Measurements from ENCODE around the gene GTF2A1.

DNA sequence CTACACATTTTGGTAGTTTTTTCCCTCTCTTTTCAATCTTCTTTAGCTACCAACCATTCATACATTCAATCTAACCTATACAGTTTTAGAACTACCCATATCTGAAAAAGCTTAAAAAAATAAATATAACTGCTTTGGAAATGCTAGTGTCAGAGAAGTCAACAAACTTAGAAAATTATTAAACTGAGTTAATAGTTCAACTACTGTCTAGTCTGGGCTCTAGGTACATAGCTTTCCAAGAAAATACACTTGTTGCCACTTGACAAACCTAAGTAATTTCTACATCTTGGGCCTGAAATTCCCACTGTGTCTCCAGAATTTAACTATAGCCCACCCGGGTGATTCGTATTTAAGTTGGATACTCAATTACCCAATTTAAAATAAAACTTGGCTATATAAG, 22.1 kb downstream of the GTF2A1 start:
- TF ChIP-seq SP1 (IDR thresholded peaks at IDR 0.05), result no peak
- TF ChIP-seq ZNF384 (IDR thresholded peaks at IDR 0.05), result no peak
- TF ChIP-seq ELF4 (IDR thresholded peaks at IDR 0.05), result no peak
- TF ChIP-seq FOXM1 (IDR thresholded peaks at IDR 0.05; ENCODE audit: borderline replicate concordance), result no peak
- no peak for TF ChIP-seq PKNOX1 (IDR thresholded peaks at IDR 0.05)
- no peak for TF ChIP-seq SUZ12 (IDR thresholded peaks at IDR 0.05)
- TF ChIP-seq TARDBP (IDR thresholded peaks at IDR 0.05), result no peak
- TF ChIP-seq BHLHE40 (IDR thresholded peaks at IDR 0.05; ENCODE audit: borderline replicate concordance), result no peak
- TF ChIP-seq FOXK2 (IDR thresholded peaks at IDR 0.05), result no peak
- no peak for TF ChIP-seq NFRKB (IDR thresholded peaks at IDR 0.05)
- no peak for TF ChIP-seq ARNT (IDR thresholded peaks at IDR 0.05)

Measured in HEK293T (cell line).